ENCODE results near the gene TRIM43.
"Not testable (repeated sequence)": the region's sequence is repeated elsewhere in the genome, so short reads cannot be mapped to it uniquely, and the experiment has no call there.

DNA sequence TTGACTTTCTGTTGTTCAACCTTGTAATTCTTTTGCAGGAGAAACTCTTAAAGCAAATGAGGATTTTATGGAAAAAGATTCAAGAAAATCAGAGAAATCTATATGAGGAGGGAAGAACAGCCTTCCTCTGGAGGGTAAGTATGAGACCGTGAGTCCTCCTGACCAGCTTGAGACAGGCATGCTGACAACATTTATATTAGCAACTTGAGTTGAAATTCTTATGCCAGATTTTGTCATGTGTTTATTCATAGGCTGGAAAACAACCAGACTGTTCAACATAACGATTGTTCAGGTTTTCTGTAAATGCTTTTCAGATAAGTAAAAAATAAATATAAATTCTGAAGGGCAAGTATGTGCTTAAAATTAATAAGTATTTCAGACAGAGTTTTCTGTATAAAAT lies 3.2 kb downstream of the TRIM43 start:
- TF ChIP-seq CTCF (conservative IDR thresholded peaks at IDR 0.05; ENCODE audit: low read length); EZH2phosphoT487 (IDR thresholded peaks at IDR 0.05; ENCODE audit: borderline replicate concordance, low read depth, low read length): not testable (repeated sequence)
